PFSK-1 (cell line): ENCODE results near the gene TMEM53.

Experiments
- SIN3A ChIP-seq: IDR thresholded peaks from 2 replicates; pipeline ENCODE4 v1.6.1; 2012; ENCODE audit warnings: mild to moderate bottlenecking, low read length, moderate library complexity, borderline replicate concordance; ENCODE audit not compliant: insufficient read depth
- TAF1 ChIP-seq: IDR thresholded peaks from 2 replicates; pipeline ENCODE4 v1.6.1; 2012; ENCODE audit warnings: low read length, control low read depth, borderline replicate concordance; ENCODE audit not compliant: insufficient read depth

DNA sequence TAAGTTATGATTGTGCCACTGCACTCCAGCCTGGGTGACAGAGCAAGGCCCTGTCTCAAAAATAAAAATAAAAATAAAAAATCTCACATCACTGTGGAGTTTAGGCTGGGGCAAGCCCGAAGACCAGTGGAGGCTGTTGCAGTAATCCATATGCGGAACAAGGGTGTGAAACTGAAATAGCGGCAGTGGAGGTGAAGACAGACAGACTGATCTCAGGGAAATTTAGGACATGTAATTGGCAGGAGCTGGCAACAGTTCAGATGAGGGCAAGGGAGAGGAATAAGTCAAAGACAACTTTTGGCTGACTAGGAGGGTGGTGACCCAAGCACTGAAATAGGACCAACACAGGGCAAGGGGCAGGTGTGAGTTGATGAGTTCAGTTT is 8.6 kb upstream of the TMEM53 start:
- no peak for TF ChIP-seq SIN3A
- TF ChIP-seq TAF1 = no peak
